ENCODE measurements around the gene RPS21. TPM values are rescaled to one million over a fixed set of nuclear protein-coding genes. Genes with fewer than 3 reads are reported as not detected.

The RPS21 gene
- total RNA-seq = 1,000 to 10,000 TPM; 2,670 to 2,760 TPM

DNA sequence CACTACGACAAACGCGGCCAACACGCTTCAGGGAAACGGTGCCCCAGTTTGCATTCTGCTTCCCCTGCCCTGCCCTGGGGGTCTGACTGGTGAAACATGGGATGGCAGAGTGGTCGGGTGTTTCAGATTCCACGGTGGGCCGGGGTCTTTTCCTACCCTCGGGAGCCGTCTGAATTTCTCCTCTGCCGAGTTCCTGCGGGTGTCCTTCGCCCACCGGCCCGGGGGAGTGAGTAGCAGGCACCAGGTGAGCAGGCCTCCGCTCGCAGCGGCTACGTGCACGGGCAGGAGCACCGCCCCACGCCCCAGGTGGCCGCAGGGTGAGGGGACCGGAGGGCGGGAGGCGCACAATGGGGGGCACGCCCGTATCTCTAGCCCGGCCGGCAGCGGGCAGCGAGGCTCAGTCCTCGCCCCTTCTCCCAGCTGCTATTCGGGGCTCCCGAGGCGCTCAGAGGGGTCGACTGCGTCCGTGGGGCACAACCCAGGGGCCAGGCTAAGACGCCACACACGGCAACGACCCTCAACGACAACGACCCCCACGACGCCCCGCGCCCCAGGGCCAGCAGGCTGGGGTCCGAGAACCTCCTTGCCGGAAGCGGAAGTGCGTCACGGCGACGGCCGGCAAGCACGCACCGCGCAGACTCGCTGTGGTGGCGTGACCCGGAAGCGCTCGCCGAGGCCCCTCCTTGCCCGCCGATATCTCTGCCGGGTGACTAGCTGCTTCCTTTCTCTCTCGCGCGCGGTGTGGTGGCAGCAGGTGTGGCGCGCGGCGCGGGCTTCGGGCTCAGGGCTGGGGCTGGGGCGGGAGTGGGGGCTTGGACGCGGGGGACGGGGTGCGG is at the start of gene RPS21:
RPS21 (plus strand) TSS at position 721 of the 836 bp plus-strand sequence. CDS start 236 bp downstream, outside the sequence.
- POLR2A ChIA-PET = interaction anchor here (0.6 to 6.0 kb wide), 13 partner anchors 9 to 255 kb away, joined by 3 to 53 read pairs (median 3); partner anchors contain the start of genes LAMA5 and SLCO4A1
- peak within 1 kb of the TSS; percentile 95 for H3K4me3 Mint-ChIP-seq
- DNase-seq = peak; percentile 94

DNA sequence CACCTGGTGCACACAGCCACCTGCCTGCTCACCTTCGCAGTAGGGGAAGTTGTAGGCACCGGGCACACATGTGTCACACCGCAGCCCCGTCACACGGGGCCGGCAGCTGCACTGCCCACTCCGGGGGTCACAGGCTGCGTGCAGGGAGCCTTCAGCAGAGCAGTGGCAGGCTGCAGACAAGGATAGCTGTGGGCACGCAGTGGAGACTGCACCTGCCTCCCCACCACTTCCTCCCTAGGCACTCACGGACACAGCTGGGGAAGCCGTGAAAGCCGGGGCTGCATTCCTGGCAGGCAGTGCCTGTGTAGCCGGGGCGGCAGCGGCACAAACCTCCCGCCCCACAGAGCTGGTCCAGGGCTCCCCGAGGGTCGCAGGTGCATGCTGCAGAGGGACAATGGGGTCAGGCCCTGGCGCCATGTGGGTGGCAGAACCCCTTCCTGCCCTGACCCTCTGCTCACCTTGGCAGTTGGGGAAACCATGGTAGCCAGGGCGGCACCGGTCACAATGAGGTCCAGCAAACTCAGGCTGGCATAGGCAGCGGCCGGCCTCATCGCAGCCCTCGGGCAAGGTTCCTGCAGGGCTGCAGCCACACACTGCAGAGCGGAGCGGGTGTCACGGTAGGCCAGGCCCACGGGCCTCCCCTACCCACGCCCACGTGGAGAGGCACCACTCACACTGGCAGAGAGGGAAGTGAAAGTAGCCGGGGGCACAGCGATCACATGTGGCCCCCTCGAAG is 49.2 kb upstream of the RPS21 start:
- no peak overlapping the region for H3K27ac Mint-ChIP-seq
- TF ChIP-seq, protein P1, sequence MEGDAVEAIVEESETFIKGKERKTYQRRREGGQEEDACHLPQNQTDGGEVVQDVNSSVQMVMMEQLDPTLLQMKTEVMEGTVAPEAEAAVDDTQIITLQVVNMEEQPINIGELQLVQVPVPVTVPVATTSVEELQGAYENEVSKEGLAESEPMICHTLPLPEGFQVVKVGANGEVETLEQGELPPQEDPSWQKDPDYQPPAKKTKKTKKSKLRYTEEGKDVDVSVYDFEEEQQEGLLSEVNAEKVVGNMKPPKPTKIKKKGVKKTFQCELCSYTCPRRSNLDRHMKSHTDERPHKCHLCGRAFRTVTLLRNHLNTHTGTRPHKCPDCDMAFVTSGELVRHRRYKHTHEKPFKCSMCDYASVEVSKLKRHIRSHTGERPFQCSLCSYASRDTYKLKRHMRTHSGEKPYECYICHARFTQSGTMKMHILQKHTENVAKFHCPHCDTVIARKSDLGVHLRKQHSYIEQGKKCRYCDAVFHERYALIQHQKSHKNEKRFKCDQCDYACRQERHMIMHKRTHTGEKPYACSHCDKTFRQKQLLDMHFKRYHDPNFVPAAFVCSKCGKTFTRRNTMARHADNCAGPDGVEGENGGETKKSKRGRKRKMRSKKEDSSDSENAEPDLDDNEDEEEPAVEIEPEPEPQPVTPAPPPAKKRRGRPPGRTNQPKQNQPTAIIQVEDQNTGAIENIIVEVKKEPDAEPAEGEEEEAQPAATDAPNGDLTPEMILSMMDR (IDR thresholded peaks at IDR 0.05) = no peak
- CTCF ChIA-PET = no interaction called here

More for the DNA sequence above, at the start of gene RPS21:
- TF ChIP-seq, protein P1 (IDR thresholded peaks at IDR 0.05) = no peak
- Mint-ChIP-seq H3K27ac (peak within 1 kb of the TSS; percentile 91), H3K36me3 (ENCODE audit: low read depth) (peaks cover 55% of the 10 kb centered on the region), H3K9me3 (peaks cover 4% of the 10 kb centered on the region), H3K4me1 (ENCODE audit: low read depth) (peaks cover 43% of the 10 kb centered on the region), H3K27me3 (no peaks in the 10 kb centered on the region)
- CTCF ChIA-PET = no interaction called here
- intact Hi-C loops (cut with micrococcal nuclease) = no loop called here
- ATAC-seq = peak; percentile 87

DNA sequence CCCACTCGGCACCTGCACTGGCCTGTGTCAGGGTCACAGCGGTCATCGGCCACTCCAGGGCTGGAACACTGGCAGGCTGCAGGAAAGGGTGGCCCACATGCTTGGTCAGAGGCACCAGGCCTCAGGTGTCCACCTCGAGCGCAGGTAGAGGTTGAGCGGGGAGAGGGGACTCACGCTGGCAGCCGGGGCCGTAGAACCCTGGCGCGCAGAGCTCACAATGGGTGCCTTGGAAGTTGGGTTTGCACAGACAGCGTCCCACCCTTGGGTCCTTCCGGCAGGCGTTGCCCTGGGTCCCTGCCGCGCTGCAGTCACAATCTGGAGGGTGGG is 48.6 kb upstream of the RPS21 start:
- H3K27me3 Mint-ChIP-seq = peaks cover 2% of the 10 kb centered on the region
- TF ChIP-seq, protein P1 (IDR thresholded peaks at IDR 0.05) = no peak
- no peaks in the 10 kb centered on the region for H3K4me1 Mint-ChIP-seq (ENCODE audit: low read depth)
- ChIA-PET POLR2A (no interaction called here), CTCF (no interaction called here)
- H3K9me3 Mint-ChIP-seq = no peaks in the 10 kb centered on the region
- ATAC-seq = no peak
- intact Hi-C loops (cut with micrococcal nuclease) = no loop called here
- H3K27ac Mint-ChIP-seq = no peak overlapping the region
- no peak for DNase-seq
- no peak overlapping the region for H3K4me3 Mint-ChIP-seq
- H3K36me3 Mint-ChIP-seq (ENCODE audit: low read depth) = no peaks in the 10 kb centered on the region

More for the DNA sequence above, 49.2 kb upstream of the RPS21 start:
- intact Hi-C loops (cut with micrococcal nuclease) = no loop called here
- Mint-ChIP-seq H3K27me3 (peaks cover 2% of the 10 kb centered on the region), H3K4me1 (ENCODE audit: low read depth) (no peaks in the 10 kb centered on the region), H3K4me3 (no peak overlapping the region), H3K9me3 (no peaks in the 10 kb centered on the region), H3K36me3 (ENCODE audit: low read depth) (no peaks in the 10 kb centered on the region)
- POLR2A ChIA-PET = no interaction called here
- ATAC-seq = no peak
- DNase-seq = no peak

DNA sequence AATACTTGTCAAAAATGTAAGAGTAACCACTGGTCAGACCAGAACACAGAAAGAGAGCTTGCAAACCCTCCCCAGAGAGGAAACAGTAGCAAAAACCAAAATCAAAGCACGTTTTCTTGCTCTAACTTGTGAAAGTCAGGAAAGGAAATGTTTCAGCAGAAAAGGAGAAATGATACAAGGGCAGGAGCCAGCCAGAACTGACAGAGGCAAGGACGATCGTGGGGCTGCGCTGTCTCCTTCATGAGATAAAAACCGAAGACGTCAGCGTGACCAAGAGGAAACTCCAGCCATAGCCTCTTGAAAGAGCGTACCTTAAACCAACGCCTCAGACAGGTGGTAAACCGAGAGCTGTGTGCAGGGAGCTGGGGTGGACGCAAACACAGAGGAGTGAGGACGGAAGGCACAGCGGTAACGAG is 47.2 kb upstream of the RPS21 start:
- ChIA-PET POLR2A (no interaction called here), CTCF (no interaction called here)
- Mint-ChIP-seq H3K9me3 (no peaks in the 10 kb centered on the region), H3K27ac (no peak overlapping the region), H3K4me3 (no peak overlapping the region), H3K27me3 (peaks cover 2% of the 10 kb centered on the region), H3K36me3 (ENCODE audit: low read depth) (no peaks in the 10 kb centered on the region), H3K4me1 (ENCODE audit: low read depth) (no peaks in the 10 kb centered on the region)
- DNase-seq = no peak
- TF ChIP-seq, protein P1 (IDR thresholded peaks at IDR 0.05) = no peak
- ATAC-seq = no peak
- intact Hi-C loops (cut with micrococcal nuclease) = no loop called here

DNA sequence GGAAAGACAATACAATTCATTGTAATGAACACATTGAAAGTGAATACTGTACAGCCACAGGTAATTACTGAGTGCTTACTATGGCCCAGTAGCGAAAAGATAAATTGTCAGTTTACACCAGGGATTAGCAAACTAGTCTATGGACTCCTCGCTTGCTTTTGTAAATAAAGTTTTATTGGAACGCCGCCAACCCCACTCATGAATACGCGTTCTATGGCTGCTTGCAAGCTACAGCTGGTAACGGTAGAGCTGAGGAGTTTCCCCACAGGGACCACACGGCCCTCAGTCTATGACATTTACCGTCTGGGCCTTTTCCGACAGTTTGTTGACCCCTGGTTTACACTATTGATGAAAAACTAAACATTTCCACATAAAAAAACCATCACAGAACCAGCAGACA is 44.0 kb upstream of the RPS21 start:
- TF ChIP-seq, protein P1 (IDR thresholded peaks at IDR 0.05) = no peak
- Mint-ChIP-seq H3K4me1 (ENCODE audit: low read depth) (no peaks in the 10 kb centered on the region), H3K27me3 (peaks cover 2% of the 10 kb centered on the region), H3K9me3 (peaks cover under 1% of the 10 kb centered on the region), H3K36me3 (ENCODE audit: low read depth) (no peaks in the 10 kb centered on the region), H3K27ac (no peak overlapping the region), H3K4me3 (no peak overlapping the region)
- DNase-seq (no peak), ATAC-seq (no peak)
- CTCF ChIA-PET = no interaction called here
- intact Hi-C loops (cut with micrococcal nuclease) = no loop called here
- POLR2A ChIA-PET = interaction anchor here (0.9 kb wide), 1 partner anchor 80 kb away, joined by 3 read pairs; no protein-coding TSS in a partner anchor
